ENCODE results near the gene OR3A2.

DNA sequence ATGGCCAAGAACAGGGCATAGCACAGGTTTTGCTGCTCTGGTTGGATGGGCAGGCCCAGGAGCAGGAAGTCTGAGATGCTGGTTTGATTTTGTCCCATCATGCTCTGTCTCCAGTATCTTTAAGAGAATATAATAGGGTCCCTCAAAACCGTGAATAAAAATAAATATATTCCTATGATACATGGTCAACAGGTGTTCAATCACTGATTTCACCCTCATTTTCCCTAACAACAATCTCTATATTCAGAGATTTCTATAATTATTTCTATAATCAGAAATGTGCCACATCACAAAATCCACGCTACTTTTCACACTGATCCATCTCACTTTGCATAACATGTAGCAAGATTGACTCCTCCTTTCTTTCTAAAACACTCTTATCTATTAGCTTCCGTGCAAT is 47.6 kb upstream of the OR3A2 start, which contains the start of gene OR1E2:
- TF ChIP-seq POLR2A (IDR thresholded peaks at IDR 0.05) (no peak), CTCF (IDR thresholded peaks at IDR 0.05) (no peak)

Data from esophagus squamous epithelium (tissue), 4 donors.